Nephron (organoid): Measurements from ENCODE around the gene NRN1.

Source experiments
- H3K27ac Mint-ChIP-seq, 3 experiments: 2 replicates each; pipeline ENCODE4 v1.8.0; 2020; ENCODE audit warnings: mixed read lengths in 3 of 3, mild to moderate bottlenecking in 2 of 3, moderate library complexity in 1 of 3
- H3K27me3 Mint-ChIP-seq: 2 replicates; pipeline ENCODE4 v1.8.0; 2021; ENCODE audit warnings: low read depth, mild to moderate bottlenecking, moderate library complexity, mixed read lengths
- H3K36me3 Mint-ChIP-seq: 2 replicates; pipeline ENCODE4 v1.8.0; 2020; ENCODE audit warnings: low read depth, mixed read lengths
- H3K4me1 Mint-ChIP-seq: 2 replicates; pipeline ENCODE4 v1.8.0; 2020; ENCODE audit warnings: mixed read lengths
- H3K4me3 Mint-ChIP-seq, 3 experiments: 2 replicates each; pipeline ENCODE4 v1.8.0; 2020; ENCODE audit warnings: mild to moderate bottlenecking in 3 of 3, mixed read lengths in 3 of 3, moderate library complexity in 2 of 3
- H3K9me3 Mint-ChIP-seq: 2 replicates; pipeline ENCODE4 v1.8.0; 2020; ENCODE audit warnings: mixed read lengths
- CTCF ChIP-seq, 3 experiments: fragments of 200-600 bp; sonication (generic); IDR thresholded peaks; one replicate each; pipeline ENCODE4 v1.5.0; 2021; ENCODE audit warnings: antibody characterized with exemption in 3 of 3; ENCODE audit not compliant: unreplicated experiment in 3 of 3

The NRN1 gene

DNA sequence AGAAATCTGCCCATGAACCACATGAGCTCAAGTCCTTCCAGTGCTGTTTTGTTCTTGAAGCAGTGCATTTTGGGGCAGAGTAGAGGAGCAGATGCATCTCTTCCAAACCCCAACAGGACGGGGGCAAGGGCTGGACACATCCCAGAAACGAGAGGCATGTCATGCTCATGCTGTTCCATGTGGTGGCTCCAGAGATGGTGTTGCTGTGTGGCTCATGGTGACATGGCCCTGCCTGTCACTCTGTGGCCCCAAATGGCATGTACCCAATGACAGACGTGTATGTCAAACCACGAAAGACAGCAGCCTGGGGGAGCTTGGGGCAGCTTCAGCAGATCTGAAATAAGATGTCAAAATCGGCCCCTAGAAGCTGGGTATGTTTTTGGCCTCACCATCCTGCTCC, 46.3 kb downstream of the NRN1 start:
- no peak for TF ChIP-seq CTCF (IDR thresholded peaks at IDR 0.05; ENCODE audit: unreplicated experiment in 3 of 3)
- Mint-ChIP-seq H3K36me3 (no peaks in the 10 kb centered on the region), H3K27me3 (no peaks in the 10 kb centered on the region), H3K4me3 (no peak overlapping the region), H3K27ac (no peak overlapping the region), H3K9me3 (no peaks in the 10 kb centered on the region), H3K4me1 (no peaks in the 10 kb centered on the region)

DNA sequence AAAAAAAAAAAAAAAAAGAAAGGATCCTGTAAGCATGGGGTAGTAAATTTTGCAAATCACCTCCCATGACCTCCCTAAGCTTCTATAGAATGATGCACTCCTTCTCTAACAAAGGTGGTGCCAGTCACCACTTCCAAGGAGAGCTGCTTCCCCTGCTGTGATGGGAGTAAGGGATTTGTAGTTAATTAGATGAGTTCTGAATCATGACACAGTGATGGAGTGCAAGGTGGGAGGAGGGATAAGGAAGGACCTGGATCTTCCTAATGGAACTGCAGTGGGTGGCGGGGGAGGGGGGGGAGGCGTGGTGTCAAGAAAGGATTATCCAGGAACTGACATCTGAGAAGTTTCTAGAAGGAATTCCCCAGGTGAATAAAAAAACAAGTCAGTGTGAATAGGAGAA, 47.8 kb downstream of the NRN1 start:
- Mint-ChIP-seq H3K4me1 (no peaks in the 10 kb centered on the region), H3K27me3 (no peaks in the 10 kb centered on the region)

GRCh38 chr6:5956939-5957338, 49.8 kb downstream of the NRN1 start:
- Mint-ChIP-seq H3K9me3 (no peaks in the 10 kb centered on the region), H3K27ac (no peak overlapping the region), H3K27me3 (peaks cover 6% of the 10 kb centered on the region), H3K4me1 (no peaks in the 10 kb centered on the region), H3K36me3 (no peaks in the 10 kb centered on the region), H3K4me3 (no peak overlapping the region)
- TF ChIP-seq CTCF (IDR thresholded peaks at IDR 0.05; ENCODE audit: unreplicated experiment in 3 of 3), result no peak

More for the DNA sequence above, 47.8 kb downstream of the NRN1 start:
- no peaks in the 10 kb centered on the region for H3K9me3 Mint-ChIP-seq
- no peak overlapping the region for H3K4me3 Mint-ChIP-seq
- H3K27ac Mint-ChIP-seq, result no peak overlapping the region
- TF ChIP-seq CTCF (IDR thresholded peaks at IDR 0.05; ENCODE audit: unreplicated experiment in 3 of 3), result no peak
- H3K36me3 Mint-ChIP-seq, result no peaks in the 10 kb centered on the region

DNA sequence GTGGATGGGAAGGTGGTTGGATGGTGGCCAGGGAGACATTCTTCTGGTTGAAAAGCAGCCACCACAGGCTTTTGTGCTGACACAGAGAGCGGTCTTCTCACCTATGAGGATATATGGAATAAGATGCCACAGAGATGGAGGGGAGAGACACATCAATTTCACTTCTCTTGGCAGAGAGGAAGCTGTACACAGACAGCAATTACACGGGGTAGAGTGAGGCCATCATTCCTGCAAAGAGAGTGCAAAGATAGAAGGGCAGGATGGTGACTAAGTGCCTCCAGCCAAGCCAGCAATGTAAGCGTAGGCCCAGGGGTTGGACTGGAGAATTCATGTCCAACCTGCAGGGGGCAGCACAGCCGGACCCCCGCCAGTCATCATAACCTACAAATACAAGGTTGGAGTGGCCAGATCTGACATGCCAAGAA, 56.4 kb downstream of the NRN1 start:
- Mint-ChIP-seq H3K27ac (no peak overlapping the region), H3K36me3 (no peaks in the 10 kb centered on the region), H3K9me3 (peaks cover 9% of the 10 kb centered on the region), H3K4me1 (no peaks in the 10 kb centered on the region), H3K4me3 (no peak overlapping the region), H3K27me3 (peaks cover 9% of the 10 kb centered on the region)
- TF ChIP-seq CTCF (IDR thresholded peaks at IDR 0.05; ENCODE audit: unreplicated experiment in 3 of 3), result peak in 1 of 3 experiments; percentile 29
